HG02884 (cell line): Measurements from ENCODE around the gene RAD51B.
"Not testable (repeated sequence)": the region's sequence is repeated elsewhere in the genome, so short reads cannot be mapped to it uniquely, and the experiment has no call there.

Experiments
- ATAC-seq: cut with Tn5 transposase; IDR thresholded peaks from one replicate; pipeline ENCODE4 v1.9.1; 2021; ENCODE audit warnings: mild to moderate bottlenecking, moderate library complexity; ENCODE audit not compliant: unreplicated experiment

RAD51B gene

DNA sequence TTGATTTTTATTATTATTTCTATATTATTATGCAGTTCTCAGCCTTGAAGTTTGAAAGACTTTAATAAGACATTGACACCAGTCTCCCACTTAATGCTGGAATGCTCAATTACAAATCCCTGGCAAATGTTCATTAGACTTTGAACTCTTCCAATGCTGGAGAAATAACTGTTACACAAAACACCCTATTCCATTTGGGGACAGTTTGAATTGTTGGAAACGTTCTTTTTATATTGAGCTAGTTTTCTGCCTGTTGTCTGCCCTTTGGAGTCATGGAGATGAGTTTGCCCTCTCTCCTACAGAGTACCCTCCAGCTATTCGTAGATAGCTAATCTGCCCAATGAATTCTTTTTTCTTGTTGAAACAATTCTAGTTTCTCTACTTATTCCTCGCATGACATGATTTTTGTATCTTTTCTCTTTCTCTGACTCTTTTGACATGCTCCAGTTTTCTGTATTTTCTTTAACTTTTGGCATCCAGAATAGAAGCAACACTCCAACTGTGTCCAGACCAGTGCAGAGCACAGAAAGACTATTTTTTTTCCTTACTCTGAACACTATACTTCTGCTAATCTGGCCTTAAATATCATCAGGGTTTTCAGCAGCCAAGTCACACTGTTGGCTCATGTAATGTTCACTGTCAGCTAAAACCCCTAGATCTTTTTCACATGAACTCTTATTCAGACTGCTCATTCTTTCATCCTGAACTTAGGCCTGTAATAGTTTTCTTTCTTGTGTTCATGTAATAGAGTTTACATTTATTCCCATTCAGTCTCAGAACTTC lies 379.3 kb downstream of the RAD51B start:
- ATAC-seq = no peak

DNA sequence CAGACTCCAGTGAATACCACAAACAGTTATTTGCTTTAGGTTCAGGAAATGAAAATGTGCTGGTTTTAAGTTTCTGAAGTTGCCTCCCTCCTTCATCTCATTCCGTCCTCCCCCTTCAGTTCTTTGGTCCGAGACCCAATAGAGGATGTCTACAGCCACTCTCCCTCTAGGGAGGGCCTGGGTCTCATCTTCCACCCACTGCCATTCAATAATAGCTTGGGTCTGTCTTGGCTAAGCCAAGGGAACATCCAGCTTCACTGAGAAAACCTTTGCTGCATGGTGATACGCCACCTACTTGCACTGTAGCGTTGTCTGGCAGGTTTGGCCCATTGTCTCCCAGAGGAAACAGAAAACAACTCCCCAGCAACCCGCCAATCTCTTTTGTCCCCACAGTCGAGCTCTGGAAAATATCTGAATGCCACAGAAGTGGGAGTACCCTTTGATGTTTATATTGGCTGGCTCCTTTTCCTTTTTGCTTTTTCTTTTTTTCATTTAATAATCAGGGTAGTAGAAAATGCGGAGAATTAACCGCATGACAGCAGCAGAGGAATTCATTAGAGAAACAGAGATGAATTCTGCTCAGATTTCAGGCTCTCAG lies 380.1 kb downstream of the RAD51B start:
- ATAC-seq = no peak

DNA sequence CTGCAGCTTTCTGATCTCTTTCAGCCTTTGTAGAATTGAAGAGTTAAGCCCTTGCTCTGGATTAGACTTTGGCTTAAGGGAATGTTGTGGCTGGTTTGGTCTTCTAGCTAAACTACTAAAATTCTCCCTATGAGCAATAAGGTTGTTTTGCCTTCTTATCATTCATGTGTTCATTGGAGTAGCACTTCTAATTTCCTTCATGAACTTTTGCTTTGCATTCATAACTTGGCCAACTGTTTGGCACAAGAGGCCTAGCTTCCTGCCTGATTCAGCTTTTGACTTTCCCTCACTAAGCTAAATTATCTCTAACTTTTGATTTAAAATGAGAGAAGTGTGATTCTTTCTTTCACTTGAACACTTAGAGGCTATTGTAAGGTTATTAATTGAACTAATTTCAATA lies 384.3 kb downstream of the RAD51B start:
- no peak for ATAC-seq

DNA sequence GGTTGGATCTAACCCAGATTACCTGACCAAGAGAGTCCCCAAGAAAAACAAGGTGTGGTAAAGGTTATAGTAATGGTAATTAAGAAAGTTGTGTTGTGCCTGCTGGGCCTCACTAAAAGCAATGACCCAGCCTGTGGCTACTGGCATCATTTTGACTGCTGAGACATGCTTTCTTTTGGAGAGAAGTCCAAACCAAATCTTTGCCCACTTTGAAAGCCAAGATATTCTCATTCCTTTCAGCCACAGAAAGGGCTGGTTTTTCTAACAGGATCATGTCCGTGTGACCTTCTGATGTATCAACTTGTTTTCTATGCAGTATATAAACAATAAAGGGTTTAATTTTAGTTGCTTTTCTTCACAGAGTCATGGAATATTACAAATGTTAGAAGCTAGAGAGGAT lies 388.6 kb downstream of the RAD51B start:
- no peak for ATAC-seq

DNA sequence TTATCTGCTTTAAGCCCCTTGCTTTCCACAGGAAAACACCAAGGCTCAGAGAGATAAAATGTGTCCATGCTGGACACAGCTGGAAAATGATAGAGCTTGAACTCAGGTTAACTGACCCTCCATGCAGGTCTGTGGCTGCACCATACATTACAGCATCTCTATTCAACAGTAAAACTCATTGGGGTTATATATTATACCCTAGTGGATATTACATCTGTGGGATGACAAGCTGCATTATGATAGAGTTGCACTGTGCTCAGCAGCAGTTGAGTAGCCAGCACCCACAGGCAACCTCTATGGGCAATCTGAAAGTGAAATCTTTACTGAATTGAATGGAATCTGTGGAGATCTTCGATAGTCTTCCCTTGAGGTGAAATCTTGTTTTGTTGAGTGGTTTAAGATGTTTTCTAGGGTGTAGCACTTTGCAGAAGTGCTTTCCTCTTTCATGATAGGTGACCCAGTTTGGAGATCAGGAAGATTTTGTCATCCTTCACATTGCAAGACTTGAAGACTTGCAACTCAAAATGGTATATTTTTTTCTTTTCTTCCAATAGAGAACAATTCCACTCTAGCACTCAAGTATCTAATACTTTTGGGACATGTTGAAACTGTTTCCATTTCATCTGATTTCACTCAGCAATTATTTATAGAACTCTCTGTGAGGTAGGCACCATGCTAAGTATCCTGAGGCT lies 389.2 kb downstream of the RAD51B start:
- no peak for ATAC-seq

DNA sequence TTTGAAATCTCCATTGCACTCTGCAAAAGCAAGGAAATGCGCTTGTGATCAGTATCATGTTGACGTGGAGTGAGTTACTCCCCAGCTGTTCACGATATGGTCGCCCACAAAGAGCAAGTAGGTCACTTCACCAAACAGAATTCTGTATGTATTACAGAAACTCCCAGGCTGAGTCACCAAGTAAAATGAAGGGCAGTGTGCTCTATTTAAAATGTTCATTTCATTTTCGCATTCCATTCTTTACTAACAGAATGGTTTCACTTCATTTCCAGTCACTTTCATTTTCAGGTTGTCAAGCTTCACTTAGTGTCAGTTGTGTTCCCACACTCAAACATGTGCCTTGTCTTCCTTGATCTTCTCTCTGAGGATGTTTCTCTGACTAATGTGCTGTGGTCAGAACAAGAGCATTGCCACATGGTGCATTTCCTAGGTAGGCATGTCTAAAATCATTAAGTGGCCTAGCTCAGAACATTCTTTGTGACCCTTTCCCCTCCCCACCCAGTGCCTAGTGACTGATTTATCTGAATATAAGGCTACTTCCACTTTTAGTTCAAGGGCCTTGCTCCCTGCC lies 391.2 kb downstream of the RAD51B start:
- ATAC-seq = peak; percentile 90

DNA sequence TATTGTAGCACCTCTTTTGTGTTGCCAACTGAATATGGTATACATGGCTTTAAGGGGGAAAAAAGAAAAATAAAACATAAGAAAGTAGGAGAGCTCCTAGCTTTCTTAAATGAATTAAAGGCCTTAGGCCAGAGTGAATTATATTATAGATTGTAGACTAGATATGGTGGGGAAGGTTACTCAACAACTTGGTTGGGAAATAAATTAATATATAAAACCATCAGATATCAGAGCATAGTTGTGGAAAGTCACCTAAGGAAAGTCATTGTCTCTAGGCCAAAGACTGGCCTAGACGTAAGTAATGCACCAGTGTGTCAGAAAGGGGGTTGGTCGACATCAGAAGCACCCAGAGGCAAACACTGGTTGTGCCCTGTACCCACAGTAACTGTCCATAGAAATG lies 391.8 kb downstream of the RAD51B start:
- no peak for ATAC-seq

DNA sequence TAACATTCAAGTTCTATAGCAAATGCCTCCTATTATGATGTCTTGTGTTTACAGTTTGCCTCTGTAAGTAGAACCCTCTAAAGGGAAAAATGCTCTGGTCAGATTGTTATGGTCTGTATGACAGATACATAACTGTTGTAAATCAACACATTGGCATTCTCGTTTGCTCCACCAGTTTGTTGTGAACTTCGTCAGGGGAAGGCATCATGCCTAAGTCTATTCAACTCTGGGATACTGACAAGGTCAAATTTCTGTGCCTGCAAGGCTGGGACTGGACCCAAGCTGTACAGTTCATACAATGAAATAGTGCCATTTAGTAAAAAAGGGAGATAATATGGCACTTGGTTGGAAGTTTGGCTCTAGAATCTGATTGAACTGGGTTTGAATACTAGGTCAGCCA lies 392.3 kb downstream of the RAD51B start:
- ATAC-seq = no peak

DNA sequence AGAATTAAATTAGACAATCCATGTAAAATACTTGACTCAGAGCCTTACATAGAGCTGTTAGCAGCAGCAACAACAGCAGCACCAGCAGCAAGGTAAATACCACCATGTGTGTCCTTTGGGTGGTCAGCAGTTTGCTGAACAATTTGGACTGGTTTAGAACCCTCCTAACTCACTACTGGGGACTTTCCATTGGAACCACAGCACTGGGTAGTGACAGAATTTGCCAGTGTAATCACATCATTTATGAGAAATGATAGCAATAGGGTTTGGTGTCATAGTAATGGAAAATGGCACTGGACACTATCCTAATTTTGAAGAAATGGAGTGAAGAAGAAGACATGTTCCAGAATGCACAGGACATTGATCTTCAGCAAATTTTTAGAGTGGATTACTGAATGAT lies 392.8 kb downstream of the RAD51B start:
- no peak for ATAC-seq

DNA sequence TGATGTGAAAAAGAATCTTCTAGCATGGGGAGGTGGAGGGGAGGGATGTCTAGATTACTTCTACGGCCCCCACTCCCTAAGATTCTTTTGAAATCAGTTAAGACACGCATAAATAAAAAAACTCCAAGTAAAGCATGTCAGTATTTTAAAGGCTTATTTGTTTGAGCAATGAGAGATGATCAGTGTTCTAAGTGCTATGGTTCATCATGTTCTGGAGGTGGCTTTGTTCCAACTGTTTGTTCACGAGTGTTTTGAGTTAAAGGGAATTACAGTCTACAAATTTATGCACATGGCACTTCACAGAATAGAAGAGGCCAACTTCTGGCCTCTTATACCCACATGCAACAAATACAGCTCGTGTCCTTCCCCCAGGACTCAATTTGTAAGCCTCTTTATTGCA lies 394.9 kb downstream of the RAD51B start:
- no peak for ATAC-seq

DNA sequence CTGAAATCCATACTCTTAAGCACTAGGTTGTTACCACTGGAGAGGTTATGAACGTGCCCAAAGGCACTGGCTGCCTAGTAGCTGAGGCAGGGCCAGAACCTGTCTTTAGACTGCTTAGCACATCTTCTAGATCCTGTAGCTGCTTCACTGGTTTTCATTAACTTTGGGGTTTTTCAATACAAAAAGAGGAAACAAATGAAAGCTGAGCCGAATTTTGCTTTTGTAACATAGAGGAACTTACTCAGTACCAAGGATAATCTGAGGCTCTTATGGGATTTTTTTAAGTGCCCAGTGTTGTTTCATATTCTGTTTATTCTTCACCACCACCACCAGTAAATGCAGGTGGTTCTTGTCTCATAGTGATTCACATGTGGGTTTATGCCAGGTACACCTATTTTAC lies 396.1 kb downstream of the RAD51B start:
- no peak for ATAC-seq

DNA sequence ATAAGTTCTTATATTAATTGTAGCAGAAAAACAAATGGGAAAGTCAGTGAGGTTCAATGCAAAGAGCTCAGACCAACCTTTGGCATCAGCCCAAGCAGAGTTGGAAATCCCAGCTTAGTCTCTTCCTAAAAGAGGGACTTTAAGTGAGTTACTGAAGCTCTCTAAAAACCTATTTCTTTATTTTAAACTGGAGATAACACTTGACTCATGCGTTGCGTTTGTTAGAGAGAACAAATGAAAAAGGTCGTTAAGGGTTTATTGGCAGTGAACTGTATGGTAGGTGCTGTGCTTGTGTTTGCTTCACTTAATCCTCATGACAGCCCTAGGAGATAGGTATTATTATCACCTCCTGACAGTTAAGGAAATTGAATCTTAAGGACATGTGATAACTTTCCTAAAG lies 396.5 kb downstream of the RAD51B start:
- ATAC-seq = no peak

DNA sequence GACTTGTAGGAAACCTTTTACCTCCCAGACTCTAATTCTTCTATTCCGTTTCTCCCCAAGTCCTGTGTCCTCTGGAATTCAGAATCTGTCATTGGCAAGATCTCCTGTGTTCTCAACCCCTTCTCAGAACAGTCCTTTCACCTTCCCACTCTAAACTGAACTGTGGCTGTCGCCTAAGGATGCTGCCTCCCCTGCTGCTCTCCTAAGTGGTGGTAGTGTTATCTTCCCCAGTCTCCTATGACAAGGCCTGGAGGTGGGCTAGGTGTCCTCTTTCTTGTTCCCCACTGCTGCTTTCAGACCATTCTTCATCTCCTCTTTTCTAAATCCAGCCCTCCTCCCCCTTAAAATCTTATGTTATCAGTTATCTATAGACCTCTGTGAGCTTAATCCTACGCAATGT lies 397.4 kb downstream of the RAD51B start:
- ATAC-seq = no peak

DNA sequence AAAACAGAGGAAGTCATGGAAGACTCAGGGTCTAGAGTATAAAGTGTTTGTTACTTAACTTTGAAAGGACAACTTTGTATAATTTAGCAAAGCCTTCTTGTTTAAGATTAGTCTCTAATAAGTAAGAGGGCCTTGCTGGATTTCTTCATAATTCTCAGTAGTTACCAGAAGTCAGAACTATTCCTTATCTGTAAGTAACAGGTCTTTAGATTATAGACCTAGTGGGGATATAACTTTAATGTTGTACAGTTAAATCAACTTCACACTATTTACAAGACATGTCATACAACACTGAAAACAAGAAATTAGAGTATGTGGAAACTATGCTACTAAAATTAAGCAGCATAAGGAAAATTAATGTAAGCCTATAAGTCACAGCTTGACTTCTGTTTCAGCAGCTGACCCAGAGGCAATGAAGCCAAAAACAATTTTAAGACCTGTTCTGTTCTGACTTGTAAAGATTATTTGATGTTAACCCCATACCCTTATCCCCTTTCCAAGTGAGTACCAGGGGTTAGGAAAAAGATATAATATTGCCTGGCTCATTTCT lies 398.3 kb downstream of the RAD51B start:
- no peak for ATAC-seq

DNA sequence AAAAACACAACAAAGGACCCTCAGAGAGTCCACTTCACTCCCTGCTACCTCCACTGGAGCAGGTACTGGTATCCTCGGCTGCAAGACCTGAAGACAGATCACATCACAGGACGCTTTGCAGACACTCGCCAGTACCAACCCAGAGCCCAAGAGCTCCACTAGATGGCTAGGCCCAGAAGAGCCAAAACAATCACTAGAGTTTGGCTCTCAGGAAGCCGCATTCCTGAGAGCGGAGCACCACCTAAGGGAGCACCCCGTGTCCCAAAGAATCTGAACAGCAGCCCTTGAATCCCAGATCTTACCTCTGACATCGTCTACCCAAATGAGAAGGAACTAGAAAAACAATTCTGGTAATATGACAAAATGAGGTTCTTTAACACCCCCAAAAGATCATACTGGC lies 399.8 kb downstream of the RAD51B start:
- ATAC-seq = no peak

DNA sequence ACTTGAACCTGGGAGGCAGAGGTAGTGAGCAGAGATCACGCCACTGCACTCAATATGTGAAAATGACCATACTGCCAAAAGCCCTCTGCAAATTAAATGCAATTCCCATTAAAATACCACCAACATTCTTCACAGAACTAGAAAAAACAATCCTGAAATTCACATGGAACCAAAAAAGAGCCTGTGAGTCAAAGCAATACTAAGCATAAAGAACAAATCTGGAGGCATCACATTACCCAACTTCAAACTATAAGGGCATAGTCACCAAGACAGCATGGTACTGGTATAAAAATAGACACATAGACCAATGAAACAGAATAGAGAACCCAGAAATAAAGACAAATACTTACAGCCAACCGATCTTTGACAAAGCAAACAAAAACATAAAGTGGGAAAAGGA lies 401.5 kb downstream of the RAD51B start:
- not testable (repeated sequence) for ATAC-seq

DNA sequence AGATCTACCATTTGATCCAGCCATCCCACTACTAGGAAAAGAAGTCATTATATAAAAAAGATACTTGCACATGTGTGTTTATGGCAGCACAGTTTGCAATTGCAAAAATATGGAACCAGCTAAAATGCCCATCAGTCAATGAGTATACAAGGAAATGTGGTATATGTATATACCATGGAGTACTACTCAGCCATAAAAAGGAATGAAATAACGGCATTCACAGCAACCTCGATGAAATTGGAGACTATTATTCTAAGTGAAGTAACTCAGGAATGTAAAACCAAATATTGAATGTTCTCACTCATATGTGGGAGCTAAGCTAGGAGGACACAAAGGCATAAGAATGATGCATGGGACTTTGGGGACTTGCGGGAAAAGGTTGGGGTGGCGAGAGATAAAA lies 402.6 kb downstream of the RAD51B start:
- ATAC-seq = no peak

DNA sequence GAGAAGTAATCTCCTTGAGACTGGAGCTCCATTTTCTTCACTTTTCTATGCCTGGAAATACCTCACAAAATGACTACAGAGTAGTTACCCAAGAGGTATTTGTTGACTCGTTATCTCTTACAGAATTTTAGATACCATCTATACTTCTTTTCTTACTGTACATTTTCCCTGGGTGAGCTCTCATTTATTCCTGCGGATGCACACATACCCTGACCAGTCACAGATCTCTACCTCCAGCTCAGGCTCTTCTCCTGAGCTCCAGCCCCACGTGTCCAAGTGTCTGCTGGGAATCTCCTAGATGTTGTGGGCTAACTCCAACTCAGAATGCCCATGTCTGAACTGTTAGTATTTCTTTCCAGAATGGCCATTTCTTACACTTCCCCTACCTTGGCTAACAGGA lies 403.1 kb downstream of the RAD51B start:
- no peak for ATAC-seq

DNA sequence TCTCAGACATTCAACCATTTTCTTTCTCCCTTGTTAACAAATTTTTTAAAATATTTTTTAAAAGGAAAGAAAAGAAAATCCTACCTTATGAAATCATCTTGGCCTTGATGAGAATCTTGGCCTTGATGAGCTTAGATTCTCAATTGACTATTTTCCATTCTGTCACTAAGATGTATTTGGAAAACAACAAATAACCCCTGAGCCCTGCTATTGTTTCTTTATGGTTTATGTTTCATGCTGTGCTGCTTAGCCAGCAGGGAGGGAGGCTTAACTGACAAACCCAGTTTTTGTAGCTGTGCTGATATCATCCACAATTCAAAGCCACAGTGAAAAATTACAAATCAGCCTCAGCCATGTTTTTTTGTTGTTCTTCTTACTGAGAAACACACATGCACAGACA lies 404.1 kb downstream of the RAD51B start:
- no peak for ATAC-seq

DNA sequence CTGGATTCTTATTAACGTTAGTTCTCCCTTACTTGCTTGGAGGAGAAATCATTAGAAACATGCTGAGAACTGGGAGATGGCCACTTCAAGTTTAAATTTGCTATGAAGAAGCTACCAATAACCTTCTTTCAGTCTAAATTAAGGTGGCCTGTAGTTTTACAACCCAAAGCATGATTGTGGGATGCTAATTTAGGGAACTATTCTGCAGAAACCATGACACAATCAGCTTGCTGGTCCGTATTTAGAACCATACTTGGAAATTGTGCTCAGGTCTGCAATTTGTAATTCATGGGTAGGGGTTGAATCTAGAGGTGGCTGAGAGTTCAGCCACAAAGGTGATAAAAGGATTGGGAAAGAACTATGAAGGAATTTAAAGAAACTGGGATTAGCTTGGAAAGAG lies 405.7 kb downstream of the RAD51B start:
- ATAC-seq = no peak

DNA sequence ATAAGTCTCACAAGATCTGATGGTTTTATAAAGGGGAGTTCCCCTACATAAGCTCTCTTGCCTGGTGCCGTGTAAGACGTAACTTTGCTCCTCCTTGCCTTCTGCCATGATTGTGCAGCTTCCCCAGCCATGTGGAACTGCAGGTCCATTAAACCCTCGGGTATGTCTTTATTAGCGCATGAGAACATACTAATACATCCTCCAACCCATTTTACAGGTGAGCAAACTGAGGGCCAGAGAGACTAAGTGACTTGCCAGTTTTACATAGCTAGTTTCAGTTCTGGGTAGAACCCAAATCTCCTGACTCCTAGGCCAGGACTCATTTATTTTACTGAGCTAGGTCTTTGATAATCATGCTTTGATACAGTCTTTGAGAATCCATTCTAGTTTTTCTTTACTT lies 406.9 kb downstream of the RAD51B start:
- no peak for ATAC-seq

DNA sequence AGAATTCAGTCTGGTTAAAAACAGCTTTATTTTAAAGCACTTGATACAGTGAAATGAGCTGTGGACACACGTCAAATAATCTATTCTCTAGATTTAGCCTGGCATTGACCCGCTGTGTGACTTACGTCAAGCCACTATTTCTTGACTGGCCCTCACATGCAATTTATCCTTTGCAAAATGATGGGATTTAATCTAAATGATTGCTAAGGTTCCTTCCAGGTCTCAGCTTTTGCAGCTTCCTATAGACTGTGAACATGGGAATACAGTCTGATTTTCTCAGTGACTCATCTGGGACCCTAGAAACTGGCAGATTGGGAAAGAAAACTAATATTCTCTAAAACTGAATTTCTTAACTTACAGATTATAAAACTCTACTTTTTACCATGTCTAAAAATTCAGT lies 409.1 kb downstream of the RAD51B start:
- ATAC-seq = no peak
